Activated naive CD8-positive, alpha-beta T cell treated with anti-CD3 and anti-CD28 coated beads, Interleukin-2, amount 50 U/mL, for 16 hours (primary cell): ENCODE data around the gene DNLZ.
A peak's percentile ranks its signal among the peaks of the same experiment; 100 is the strongest.

ENCODE experiments used
- DNase-seq: peaks from one replicate; pipeline ENCODE4 v3.0.0-alpha.2; 2020; ENCODE audit warnings: low read depth, low spot score

DNLZ gene

DNA sequence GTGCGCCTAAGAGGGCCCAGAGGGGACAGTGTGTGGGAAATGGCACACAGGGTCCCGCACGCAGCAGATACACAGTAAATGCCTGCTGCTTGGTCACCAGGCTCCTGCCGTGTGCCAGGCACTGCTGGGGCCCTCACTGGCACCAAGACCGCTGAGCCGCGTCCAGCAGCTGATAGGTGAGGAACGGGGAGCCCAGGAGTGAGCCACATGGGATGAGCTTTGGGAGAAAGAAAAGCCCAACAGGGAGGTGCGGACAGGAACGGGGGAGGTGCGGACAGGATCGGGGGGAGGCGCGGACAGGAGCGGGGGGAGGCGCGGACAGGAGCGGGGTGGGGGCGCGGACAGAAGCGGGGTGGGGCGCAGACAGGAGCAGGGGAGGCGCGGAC lies 19.7 kb downstream of the DNLZ start:
- DNase-seq = no peak

DNA sequence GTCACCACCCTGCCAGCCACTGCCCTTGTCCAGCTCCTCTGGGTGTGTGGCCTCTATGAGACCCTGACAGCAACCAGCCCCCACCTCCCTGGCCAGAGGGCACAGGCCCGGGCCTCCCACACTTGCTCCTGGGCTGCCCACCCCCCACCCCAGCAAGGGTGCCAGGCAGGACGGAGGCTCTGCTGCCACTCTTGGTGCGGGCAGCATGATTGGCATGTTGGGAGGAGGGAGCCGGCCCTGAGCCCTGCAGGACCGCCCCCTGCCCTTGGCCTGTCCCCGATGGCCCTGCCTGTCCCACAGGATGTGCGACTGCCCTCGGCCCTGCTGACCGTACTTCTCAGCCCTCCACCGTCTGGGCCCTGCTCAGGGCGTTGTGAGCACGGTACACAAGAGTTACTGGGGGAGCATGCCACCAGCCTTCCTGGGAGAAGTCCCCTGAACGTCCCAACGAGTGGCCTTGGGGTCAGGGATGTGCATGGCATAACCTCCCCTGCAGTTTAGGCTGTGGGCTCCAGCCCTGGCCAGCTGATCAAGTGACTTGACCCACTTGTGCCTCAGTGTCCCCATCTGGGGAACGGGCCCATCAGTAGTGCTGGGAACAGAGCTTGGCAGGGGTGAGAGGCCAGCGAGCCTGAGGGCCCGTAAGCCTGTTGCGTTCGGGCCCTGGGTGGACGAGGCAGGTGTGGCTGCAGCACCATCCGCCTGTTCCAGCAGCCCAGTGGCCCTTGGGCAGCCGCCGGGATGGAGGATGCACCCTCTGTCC lies 20.2 kb downstream of the DNLZ start:
- no peak for DNase-seq

DNA sequence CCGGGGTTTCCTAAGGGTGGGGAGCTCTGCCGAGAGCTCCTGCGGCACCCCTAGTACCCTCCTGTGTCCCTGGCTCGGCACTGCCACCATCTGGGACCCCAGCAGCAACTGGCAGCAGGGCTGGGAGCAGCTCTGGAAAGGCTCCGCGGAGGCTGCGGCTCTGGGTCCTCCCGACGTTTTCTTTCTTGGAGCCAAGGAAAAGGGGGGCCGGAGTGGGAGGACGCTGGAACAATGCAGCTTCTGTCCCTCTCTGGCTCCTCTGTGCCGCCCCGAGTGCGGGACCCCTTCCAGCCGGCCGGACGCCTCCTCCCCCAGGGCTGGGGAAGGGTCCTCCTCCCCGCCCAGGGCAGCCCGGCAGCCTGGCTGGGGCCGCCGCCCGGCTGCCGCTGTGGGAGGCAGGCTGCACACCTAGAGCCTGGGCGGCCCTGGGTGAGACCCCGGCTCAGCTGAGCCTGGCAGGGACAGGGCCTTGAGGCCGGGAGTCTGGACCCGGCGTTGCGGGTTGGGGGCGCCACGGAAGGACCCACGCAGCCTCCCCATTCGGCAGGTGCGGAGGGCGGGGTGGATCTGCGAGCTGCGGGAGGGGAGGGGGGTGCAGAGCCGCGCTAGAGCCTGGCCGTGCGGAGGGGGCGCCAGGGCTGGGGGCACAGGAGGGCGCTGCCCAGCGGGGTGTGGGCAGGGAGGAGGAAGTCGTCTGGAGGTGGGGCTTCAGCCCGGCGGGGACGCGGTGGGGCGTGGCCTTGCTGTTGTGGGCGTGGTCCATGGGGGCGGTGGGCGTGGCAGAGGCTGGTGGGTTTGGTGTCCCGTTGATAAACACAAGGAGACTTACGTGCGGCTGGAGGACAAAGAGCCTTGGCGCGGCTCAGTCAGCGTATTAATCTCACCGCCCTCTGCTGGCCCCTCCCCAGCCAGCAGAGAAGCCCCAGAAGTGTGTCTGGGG lies 21.1 kb downstream of the DNLZ start:
- peak; percentile 16 for DNase-seq

DNA sequence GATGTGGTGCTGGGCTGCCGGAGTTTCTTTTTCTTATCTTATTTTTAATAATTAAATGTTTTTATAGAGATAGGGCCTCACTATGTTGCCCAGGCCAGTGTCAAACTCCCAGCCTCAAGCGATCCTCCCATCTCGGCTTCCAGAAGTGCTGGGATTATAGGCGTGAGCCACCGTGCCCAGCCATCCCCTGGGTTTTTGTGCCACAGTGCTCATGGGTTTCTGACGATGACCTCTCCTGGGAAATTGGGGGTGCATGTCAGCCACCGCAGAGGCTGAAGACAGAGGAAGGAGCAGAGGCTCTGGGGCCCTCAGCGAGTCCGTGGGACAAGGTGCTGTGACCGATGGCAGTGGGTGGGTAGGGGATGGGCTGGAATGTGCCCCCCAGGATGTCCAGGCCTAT lies 21.8 kb downstream of the DNLZ start:
- DNase-seq = no peak

DNA sequence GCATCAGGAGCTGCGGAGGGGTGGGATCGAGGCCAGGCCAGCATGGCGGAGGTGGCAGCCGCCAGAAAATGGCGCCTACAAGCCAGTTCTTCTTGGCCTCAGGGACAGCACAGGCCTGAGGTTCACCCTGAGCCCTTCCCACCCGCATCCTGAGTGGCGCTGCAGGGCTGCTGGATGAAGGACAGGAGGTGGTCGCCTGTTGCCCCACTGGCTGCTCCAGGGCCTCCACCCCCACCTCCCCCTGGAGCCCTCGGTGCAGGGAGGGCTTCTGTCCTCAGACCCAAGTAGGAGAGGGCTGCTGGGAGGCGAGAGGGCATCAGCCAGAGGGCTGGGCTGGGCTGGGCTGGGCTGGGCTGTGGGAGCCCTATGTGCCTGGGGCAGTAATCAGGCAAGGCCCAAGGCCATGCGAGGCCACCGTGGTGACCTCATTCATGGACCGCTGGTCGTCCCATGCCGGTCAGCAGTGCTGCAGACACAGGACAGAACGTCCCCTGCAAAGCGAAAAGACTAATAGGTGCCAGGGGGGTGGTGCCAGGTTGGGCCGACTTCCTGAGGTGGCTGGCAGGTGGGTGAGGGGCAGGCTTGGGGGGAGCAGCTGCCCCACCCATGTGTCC lies 22.4 kb downstream of the DNLZ start:
- no peak for DNase-seq

DNA sequence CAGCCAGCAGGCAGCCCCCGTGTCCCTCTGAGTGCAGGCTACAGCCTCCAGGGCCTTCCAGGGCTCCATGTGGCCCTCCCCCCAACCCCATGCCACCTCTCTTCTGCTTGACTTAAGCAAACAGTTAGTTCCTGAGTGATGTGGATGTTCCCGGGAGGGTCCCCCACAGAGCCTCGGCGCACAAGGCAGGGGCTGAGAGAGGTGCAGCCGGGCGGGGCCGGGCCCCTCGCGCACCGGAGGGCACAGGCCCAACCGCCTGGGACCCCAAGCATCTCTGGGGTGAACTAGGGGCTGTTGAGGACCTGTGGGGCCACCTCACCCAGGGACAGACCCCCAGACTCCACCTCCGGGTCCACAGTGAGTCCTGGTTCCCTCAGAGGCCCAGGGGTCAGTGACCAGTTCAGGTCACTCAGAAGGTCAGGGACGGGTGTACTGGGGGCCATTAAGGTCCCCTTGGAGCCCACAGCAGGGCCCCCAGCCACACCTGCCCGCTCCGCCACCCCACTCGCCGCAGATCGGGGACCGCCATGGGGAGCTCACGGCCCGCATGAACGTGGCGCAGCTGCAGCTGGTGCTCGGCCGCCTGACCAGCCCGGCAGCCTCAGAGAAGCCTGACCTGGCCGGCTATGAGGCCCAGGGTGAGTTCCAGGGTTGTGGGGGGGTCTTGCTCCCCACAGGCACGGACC lies 23.0 kb downstream of the DNLZ start:
- no peak for DNase-seq

DNA sequence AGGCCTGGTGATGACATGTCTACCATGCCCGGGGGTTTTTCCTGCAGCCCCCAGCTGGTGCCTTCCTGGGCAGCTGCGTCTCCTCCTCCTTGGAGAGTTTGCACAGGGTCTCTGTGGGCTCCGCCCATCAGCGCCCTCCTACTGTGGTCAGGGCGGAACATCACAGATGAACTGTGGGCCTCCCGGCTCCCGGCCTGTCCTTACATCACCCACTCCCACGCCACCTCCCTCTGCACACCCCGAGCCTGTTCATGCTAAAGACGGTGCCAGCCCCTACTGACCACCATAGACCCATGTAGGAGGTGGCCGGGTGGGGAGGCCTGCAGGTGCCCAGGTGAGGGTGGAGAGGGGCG lies 23.6 kb downstream of the DNLZ start:
- DNase-seq = no peak

DNA sequence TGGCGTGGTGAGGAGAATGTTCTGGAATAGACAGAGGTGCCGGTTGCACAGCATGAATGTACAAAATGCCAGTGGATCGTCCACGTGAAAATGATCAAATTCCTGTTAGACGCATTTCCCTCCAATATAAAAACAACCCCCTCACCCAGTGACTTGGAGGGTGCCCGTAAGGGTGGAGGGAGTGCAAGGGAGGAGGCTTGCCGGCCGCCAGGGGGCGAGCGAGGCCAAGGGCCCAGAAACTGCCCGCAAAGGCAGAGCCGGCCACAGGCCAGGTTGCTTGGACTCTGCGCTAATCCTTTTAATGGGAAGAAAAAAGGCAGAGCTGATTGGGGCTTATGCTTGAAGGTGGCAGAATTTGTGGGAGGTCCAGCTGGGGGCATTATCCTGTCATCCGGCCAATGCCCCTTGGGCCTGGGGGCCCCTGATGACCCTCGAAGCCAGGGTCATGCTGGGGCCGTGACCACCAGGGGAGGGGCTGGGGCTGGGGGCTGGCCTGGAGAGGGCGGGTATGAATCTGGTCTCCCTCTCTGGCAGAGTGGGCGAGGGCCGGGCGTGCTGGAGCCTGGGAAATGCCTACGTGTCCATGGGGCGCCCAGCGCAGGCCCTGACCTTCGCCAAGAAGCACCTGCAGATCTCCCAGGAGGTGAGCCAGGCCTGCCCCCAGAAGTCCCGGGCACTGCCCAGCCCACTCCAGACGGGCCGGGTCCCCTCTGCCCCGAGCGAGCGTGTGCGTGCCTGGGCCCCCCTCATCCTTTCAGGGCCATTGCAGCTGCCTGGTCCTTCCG lies 24.2 kb downstream of the DNLZ start:
- no peak for DNase-seq

DNA sequence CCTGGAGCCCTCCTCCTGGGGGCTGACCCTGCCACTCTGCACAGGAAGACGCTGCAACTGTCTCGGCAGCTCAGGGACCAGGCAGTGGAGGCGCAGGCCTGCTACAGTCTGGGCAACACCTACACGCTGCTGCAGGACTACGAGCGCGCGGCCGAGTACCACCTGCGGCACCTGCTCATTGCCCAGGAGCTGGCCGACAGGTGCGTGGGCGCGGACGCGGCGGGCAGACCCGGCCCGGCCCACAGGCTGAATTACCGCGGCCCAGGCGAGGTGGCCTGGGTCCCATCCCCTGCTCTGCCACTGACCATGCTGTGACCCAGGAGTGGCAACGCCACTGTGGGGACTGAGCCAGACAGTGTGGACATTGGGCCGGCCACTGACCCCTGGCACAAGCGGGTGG lies 25.0 kb downstream of the DNLZ start:
- DNase-seq = no peak

DNA sequence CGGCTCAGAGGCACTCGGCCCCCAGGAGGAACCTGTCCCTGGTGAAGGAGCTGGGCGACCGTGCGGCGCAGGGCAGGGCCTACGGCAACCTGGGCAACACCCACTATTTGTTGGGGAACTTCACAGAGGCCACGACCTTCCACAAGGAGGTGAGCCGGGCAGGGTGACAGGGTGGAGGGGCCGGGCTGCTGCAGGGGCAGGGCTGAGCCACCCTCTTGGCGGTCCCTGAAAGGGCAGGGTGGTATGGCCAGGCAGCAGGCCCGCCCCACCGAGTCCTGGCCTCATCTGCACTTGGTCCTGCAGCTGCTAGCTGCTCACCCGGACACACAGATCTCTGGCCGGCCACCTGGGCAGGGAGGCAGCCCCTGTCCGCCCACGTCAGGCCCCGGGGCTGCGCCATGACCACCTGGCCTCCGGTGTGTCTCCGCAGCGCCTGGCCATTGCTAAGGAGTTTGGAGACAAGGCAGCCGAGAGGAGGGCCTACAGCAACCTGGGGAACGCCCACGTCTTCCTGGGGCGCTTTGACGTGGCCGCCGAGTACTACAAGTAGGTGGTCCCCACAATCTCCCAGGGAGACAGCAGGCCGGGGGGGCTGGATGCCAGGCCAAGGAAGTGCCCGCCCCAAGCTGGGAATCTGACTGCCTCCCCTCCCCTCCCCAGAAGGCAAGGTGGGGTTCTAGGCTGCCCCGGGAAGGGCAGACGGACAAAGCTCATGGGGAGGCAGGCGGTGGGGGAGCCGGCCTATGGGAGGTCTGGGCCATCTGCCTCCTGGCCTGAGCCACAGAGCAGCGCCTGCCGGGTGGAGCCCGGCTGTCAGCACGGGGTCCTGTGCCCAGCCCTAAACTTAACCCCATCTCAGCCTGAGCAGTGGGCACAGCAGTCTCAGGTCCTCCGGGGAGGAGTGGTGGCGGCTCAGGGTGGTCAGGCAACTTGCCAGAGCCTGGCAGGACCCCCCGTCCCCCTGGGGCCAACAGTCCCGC lies 25.8 kb downstream of the DNLZ start:
- DNase-seq = no peak

DNA sequence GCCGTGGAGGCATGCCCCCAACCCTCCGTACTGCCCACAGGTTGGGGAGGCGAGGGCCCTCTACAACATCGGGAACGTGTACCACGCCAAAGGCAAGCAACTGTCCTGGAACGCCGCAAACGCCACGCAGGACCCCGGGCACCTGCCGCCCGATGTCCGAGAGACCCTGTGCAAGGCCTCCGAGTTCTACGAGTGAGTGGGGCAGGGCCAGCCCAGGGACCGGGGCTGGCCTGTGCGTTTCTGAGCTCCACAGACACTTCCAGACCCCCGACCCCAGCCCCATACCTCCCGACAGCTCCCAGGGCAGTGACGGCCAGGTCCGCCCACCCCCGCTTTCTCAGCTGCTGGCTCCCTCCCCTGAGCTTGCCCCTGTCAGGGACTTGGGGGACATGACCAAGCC lies 26.7 kb downstream of the DNLZ start:
- no peak for DNase-seq

DNA sequence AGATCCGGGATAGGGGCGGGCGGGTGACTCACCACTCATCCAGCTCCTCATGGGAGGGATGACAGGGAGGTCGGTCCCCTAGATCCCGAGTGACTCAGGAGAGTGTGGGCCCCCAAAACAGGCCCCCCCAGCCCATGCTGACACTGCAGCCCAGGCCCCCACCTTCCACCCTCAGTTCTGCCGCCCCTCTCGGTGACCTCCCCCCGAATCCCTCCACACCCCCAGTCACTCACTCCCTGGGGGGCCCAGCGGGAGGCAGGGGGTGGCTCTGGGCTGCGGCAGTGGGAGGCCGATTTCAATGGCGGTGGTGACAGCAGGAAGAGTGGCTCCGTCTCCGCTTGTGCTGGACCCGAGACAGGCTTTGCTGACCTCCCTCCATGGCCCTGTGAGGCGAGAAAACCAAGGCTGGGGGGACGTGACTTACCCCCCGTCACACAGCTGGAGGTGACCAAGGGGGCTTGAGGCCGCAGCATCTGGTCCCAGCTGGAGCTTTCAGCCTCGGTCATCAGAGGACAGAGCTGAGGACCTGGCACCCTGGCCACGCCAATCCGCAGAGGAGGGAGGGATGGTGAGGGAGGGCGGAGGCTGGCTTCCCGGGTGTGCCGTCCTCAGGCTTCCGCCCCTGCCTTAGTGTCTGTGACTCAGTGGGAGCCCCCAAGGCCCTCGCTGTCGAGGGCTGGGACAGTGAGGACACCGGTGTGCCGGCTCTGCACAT lies 27.2 kb downstream of the DNLZ start:
- DNase-seq = no peak

DNA sequence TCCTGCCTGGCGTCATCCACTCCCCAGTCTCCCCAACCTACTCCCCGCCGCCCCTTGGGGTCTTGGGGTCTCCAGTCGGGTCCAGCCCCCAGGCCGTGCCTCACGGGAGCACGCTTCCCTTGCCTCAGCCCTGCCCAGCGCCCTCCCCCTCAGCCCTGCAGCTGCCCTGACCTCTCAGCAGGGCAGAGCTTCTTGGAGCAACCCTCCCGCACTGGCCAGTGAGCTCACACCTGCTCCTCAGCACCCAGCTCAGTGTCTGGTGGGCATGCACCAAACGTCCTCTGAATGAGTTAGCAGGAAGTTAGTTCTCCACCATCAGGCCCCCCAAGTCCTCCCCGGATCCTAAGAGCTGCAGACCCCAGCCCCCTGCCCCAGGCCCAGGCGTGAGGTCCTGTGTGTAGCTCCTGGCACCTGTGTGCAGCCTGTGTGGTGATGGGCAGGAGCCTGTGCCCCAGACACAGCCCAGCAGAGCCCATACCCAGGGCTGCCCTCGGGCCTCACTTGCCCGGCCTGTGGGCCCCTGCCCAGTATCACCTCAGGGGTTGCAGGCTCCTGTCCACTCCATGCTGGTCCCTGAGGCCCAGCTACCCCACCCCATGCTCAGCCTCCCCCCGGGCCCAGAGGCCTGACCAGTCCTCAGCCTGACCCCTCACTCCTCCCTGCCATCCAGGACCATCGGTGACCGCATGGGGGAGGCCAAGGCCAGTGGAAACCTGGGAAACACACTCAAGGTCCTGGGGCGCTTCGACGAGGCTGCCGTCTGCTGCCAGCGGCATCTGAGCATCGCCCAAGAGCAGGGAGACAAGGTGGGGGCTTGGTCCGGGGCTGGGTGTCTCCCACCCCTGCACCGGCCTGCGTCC lies 28.0 kb downstream of the DNLZ start:
- no peak for DNase-seq

DNA sequence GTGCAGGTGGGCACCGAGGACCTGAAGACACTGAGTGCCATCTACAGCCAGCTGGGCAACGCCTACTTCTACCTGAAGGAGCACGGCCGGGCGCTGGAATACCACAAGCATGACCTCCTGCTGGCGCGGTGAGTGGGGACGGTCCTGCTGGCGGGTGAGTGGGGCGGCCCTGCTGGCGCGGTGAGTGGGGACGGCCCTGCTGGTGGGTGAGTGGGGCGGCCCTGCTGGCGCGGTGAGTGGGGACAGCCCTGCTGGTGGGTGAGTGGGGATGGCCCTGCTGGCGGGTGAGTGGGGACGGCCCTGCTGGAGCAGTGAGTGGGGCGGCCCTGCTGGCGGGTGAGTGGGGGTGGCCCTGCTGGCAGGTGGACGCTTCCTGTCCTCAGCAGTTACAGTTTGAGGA lies 29.0 kb downstream of the DNLZ start:
- DNase-seq = no peak

DNA sequence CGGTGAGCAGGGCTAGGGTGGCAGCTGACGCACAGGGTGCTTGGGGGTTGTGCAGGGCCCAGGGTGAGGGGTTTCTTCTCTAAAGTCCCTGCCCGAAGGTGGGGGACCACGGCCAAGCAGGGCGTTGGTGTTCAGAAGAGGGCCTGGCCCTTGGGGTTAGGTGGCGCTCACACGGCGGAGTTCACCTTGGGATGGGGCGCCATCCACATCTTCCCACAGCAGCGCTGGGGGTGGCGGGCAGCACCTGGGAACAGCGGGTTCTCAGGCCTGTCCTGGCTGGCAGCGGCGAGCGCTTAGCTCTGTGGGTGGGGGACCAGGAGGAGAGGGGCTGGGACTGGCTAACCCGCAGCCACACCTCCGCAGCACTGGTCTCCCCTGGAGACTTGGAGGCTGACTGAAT lies 30.1 kb downstream of the DNLZ start:
- no peak for DNase-seq

DNA sequence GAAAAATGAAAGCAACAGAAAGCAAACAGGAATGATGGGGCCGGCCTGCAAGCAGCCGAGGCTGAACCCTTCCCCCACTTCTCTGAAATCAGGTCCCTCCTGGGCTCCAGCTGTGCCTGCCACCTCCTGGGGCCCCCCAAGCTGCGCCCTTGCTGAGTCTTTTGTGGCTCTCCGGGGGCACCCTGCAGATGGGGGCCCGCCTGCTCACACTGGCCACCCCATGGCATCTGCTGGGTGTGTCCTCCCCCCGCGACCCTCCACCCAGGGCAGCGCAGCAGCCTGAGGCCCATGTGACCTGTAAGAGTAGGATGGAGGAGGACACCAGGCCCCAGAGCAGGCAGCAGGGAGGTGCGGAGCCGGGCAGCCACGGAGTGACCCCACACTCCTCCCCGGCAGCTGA lies 30.5 kb downstream of the DNLZ start:
- no peak for DNase-seq

DNA sequence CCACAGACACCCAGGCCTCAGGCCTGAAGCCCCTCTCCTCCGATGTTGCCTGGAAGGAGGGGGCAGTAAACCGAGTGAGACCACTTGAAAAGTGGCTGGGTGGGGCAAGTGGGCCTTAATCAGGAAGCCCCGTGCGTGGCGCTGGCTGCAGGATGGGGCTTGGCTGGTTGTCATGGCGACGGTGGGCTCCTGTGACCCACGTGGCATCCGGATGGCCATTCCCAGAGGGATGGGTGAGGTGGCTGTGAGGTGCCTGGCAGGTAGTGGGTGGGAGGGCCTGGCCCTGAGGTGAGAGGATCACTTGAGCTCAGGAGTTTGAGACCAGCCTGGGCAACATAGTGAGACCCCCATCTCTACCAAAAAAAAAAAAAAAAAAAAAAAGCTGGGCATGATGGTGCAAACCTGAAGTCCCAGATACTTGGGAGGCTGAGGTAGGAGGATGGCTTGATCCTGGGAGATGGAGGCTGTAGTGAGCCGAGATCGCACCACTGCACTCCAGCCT lies 31.0 kb downstream of the DNLZ start:
- DNase-seq = no peak
